GM19328 (cell line): ENCODE measurements around the gene AP1S3.
A peak's percentile ranks its signal among the peaks of the same experiment; 100 is the strongest.
"Not testable (repeated sequence)": the region's sequence is repeated elsewhere in the genome, so short reads cannot be mapped to it uniquely, and the experiment has no call there.

Experiments
- ATAC-seq: cut with Tn5 transposase; IDR thresholded peaks from one replicate; pipeline ENCODE4 v1.9.1; 2021; ENCODE audit warnings: mild to moderate bottlenecking, moderate library complexity; ENCODE audit not compliant: unreplicated experiment

AP1S3 gene

DNA sequence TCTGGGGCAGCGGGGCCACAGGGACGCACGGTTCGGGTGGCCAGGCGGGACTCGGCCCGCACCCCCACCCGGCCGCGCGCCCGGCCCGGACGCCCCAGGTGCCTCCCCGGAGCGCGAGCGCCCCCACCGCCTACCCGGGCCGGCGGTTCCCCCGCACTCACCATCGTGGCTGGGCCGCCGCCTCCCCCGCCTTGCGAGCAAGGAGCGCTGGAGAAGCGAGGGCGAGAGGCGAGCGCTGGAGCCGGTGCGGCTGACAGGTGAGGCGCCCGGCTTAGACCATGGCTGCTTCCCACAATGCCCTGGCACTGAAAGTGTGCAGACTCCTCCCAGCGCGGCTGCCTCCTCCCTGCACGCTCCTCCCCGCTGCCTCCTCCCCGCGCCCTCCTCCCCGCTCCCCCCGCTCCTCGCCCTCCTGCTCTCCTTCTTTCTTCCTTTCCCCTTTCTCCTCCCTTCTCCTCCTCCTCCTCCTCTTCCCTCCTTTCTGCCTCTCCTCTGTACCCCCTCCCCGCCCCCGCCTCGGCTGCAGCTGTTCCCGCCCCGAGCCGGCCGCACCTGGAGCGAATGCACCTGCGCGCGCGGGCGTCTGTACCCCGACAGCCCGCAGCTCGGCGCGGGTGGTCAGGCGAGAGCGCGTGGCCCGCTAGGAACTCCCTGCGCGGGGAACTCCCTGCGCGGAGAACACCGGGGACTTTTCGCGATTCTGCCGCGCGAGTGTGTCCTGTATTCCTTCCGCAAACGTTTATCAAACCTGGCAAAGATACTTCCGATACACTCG is at the start of gene AP1S3:
Gene AP1S3 (minus strand): TSS at position 296 of the 775 bp plus-strand sequence. CDS start 132 bp downstream, at position 164.
- ATAC-seq = peak; percentile 61

DNA sequence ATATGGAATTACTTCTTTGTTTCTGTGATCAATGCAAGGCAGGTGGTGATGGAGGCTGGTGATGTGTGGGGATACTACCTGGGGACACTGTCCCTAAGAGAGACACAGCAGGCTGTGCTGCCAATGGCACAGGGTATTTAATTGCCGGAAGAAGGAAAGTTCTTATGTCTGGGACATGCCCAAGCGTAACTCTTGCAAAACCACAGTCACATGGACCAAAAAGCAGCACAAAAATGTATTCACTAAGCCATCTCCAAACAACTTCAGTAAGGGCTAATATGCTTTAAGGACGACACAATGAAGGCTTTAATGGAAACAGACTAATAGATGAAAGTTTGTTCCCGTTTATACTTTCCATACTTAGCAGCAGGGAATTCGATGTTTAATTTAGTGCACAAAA is 49.7 kb upstream of the AP1S3 start:
- ATAC-seq = no peak

DNA sequence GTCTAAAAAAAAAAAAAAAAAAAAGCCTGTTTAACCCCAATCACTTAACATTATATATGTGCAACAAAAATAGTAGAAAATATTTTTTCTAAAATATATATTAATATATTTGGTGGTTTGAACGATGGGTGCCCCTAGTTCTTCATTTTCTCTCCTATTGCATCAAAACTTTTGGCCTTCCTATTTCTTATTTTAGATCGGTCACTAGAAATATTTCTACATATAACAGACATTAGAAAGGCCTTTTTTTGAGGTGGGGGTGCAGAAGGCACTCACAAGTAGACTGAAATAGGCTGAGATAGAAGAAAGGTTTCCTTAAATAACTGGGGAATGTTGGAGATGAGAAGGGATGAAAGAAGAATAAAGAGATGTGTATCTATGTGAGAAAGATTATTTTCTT is 49.3 kb upstream of the AP1S3 start:
- ATAC-seq = no peak

DNA sequence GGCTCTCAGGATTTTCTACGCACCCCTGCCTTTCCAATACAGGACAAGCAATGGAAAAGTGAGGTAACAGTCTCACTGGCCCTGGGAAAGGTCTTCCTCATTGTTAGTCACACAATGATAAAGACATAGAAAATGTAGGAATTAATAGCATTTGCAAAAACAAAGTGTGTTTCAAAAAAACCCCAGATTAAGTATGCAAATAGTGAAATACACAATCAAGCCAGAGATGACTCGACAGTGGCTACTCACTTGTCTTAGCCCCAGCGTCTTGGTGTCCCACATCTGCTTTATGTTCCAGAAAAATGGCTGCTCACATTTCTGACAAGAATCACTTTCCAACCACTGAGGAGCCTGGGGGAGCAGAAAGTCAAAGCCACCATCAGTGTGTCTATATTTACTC is 47.0 kb upstream of the AP1S3 start:
- peak; percentile 91 for ATAC-seq

DNA sequence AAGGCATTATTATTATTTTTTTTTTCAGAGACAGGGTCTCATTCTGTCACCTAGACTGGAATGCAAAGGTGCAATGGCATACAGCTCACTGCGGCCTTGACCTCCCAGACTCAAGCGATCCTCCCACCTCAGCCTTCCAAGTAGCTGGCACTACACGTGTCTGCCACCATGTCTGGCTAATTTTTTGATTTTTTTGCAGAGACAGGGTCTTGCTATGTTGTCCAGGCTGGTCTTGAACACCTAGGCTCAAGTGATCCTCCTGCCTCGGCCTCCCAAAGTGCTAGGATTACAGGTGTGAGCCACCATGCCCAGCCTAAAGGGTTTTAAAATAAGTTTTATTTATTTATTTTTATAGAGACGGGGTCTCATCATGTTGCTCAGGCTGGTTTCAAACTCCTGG is 45.3 kb upstream of the AP1S3 start:
- ATAC-seq = no peak

DNA sequence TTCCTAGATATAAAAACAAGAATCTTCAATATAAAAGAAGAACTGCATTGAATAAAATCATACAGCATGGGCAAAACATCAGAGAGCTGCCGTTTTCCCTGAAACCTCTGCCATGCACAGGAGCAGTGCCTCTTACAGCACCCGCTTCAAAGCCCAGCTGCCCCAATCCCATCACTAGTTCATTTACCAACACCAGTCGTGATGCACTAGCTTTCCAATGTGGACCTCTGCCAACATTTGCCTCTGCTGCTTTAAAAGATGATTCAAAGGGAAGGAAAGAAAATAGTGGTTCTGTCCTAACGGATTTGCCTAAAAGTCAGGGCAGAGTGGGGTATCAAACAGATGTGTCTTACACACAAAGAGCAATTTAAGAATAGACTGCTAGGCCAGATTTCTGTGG is 43.4 kb upstream of the AP1S3 start:
- no peak for ATAC-seq

DNA sequence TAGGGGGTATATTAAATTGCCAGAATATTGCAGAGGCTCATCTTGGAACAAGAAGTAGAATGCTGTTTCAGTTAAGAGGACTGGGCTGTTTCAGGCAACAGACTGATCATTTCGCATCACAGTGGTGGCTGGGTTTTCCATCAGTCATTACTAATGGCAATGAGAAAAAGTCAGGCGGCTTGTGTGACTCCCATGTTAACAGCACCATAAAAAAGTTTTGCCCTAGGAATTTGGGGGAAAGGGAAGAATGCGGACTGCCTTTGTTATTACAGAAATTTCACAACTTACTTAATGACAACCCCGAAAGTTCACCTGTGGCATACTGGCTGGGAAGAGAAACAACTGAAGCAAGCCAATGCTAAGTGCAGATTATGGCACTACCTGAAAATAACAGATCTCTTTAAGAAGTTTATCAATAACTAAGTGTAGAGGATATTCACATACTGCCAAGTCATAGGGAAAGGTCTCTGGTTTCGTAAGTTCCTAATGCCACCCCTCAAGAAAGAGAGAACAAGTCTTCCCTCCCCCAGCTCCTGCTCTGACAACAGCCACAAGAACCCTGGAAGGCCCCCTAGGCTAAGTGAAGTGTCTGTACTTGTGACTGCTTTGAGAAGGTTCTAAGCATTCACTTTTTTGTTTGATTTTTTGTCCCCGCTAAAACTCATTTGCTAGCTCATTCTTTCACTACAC is 40.5 kb upstream of the AP1S3 start:
- no peak for ATAC-seq

DNA sequence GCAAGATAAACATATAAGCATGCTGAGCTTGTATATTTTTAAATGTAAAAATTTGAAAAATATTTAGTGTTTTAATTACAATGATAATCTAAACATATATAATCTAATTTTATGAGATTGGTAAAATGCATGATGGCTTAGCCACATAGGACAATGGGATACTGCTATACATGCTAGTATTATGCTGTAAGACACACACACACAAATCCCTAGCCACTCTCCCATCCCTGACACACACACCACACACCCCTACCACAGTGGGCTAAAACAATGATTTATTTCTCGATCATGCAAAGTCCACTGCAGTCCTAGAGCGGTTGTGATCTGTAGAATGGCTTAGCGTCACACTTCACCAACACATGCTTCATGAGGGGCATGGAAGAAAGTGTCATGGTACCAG is 36.3 kb upstream of the AP1S3 start:
- ATAC-seq = no peak

DNA sequence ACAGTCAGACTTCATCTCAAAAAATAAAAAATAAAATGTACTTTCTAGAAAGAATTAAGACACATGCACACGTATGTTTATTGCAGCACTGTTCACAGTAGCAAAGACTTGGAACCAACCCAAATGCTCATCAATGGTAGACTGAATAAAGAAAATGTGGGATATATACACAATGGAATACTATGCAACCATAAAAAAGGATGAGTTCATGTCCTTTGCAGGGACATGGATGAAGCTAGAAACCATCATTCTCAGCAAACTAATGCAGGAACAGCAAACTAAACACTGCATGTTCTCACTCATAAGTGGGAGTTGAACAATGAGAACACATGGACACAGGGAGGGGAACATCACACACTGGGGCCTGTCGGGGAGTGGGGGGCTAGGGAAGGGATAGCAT is 35.4 kb upstream of the AP1S3 start:
- ATAC-seq = not testable (repeated sequence)

DNA sequence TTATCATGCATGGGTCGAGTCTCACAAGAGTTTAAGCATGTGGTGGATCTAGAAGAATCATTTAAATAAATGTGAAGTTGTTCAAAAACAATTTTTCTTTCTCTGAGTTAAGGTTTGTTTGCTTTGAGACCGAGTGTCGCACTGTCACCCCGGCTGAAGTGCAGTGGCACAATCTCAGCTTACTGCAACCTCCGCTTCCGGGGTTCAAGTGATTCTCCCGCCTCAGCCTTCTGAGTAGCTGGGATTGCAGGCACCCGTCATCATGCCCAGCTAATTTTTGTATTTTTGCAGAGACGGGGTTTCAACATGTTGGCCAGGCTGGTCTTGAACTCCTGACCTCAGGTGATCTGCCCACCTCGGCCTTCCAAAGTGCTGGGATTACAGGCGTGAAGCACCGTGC is 34.3 kb upstream of the AP1S3 start:
- ATAC-seq = not testable (repeated sequence)

DNA sequence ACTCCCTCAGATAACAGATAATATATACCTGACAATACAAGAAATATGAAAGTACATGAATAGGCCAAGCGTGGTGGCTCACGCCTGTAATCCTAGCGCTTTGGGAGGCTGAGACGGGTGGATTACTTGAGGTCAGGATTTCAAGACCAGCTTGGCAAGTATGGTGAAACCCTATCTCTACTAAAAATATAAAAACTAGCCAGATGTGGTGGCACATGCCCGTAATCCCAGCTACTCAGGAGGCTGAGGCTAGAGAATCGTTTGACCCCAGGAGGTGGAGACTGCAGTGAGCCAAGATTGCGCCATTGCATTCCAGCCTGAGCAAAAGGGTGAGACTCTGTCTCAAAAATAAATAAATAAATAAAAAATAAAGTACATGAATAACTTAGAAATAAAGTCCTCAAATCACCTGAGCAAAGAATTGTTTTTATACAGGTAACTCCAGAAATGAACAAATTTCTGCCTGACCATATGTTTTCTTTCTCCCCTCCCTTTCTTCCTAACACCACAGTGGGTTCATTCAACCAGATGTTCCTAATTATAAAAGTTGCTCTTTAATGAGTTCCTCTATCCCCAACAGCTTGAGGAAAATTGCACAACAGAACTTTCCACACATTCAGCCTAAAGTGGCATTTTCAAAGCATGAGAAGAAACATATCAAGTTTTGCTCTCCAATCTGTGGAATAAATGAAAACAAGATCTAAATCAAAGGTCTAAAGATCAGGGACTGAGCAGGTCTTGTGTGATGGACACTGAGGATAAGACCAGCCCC is 33.6 kb upstream of the AP1S3 start:
- no peak for ATAC-seq

DNA sequence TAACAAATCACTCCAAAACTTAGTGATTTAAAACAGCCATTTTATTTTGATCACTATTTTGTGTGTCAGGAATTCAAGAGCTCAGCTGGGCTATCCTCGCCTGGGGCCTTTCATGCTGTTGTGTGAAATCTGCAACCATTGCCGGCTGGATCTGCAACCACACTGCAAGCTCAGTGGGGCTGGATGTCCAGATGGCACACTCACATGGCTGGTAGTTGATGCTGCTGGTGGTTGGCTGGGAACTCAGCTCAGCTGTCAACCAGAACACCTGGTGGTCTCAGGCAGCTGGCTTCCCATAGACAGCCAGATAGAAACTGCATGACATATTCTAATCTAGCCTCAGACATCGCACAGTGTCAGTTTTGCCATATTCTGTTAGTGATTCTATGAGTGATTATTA is 30.6 kb upstream of the AP1S3 start:
- ATAC-seq = peak; percentile 66

DNA sequence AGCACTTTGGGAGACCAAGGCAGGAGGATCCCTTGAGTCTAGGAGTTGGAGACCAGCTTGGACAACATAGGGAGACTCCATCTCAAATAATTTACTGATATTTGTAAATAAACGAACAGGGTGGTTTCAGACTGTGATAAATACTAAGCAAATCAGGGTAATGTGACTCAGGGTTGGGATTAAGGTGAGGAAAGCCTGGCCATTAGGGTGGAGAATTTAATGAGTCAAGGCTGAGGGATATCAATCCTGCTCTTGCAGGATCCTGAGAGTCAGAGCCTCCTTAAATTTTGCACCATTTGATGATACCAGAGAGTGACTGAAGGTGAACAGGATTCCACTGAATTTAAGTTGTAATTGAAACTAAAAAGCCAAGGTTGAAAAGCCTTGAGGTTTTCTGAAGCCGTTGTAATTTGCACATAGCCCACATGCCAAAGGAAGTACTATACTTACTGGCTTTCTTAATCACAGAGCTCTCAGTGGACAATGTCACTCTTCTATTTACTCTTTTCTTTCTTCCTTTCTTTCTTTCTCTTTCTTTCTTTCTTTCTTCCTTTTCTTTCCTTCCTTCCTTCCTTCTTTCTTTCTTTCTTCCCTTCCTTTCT is 28.6 kb upstream of the AP1S3 start:
- ATAC-seq = peak; percentile 44

DNA sequence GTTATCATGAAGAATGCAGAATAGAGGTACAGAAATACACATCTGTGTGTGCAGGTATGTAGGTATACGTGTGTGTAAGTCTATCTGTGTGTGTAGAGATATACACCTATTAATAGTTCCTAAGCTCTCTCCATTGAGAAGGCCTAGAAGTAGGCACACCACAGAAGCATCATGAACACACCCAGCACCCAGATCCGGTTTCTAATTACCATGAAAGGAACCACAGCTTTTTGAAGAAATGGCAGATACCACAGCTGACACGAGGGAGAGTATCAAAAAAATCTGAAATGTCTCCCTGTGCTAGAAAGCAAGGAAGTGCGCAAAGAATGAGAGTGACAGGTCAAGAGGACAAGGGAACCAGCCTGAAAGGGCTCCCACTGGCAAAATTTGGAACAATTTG is 27.7 kb upstream of the AP1S3 start:
- ATAC-seq = peak; percentile 40

DNA sequence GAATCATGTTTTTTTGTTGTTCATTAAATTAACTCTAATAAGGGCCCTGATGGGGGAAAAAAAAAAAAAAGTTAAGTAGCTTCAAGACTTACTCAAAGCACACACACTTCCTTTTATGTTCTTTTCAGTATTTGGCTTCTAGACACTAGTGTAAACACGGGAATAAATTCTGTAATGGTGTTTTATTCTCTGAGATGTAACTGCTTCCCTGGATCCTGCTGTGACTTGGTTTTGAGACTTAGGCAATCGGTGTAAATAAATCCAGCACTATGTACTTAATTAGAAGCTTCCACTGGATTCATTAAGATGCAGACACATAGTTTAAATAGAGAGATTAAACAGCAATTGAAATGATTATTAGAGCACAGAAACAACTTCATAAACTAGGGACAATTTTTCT is 26.1 kb upstream of the AP1S3 start:
- ATAC-seq = no peak

DNA sequence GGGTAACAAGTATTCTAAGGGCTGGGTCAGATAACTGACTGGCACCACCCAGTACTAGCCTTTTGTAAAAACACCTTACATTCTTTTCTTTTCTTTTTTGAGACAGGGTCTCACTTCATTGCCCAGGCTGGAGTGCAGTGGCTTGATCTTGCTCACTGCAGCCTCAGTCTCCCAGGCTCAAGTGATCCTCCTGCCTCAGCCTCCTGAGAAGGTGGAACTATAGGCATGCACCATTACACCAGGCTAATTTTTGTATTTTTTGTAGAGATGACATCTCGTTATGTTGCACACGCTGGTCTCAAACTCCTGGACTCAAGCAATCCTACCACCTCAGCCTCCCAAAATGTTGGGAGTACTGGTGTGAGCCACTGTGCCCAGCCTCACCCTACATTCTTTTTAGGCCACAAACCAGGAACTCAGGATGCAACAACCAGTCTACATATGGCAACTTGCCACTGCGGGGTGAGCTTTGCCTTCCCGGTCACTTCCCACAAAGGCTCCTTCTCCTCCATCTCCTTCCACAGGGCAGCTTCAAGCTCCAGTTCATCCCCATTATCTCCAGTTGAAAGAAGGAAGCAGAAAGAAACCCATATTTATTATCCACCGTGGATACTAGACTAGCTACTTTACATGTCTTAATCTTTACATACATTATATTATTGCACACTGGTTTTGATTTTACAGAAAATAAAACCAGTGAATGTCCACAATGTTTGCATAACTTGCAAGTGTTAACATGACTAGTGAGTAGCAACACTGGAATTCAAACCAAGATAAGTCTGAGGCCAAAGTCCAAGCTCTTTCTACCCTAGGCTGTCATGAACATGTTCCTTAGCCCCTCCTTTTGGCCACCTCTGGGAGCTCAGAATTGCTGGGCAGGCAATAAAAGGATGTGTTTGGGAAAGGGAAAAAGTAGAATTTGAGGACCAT is 23.7 kb upstream of the AP1S3 start:
- no peak for ATAC-seq

DNA sequence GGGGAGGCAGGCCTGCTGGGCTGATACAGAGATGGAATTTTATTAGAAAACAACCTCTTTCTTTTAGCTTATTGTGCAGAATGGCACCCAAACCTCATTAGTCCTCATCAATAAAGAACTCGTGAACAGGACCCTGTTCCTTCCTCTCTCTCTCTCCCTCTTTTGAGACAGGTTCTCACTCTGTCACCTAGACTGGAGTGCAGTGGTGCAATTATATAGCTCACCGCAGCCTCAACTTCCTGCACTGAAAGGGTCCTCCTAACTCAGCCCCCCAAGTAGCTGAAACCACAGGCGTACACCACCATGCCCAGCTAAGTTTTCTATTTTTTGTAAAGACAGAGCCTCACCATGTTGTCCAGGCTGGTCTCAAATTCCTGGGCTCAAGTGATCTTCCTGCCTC is 21.7 kb upstream of the AP1S3 start:
- no peak for ATAC-seq

DNA sequence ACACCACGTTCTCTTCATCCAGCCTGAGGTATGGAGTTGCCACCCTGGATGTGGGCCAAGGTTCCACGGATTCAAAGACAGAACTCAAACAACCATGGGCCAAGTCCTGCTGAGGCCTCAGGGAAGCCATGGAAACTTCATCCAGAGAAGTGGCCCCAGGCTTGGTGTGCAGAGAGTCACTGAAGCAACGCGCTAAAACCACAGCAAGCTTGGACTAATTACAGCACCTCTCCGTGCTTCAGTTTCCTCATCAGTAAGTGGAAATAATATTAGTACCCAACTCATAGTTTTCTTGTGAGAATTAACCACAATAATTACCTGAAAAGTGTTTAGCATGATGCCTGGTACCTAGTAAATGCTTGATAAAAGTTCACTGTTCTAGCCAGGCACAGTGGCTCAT is 19.2 kb upstream of the AP1S3 start:
- peak; percentile 53 for ATAC-seq

DNA sequence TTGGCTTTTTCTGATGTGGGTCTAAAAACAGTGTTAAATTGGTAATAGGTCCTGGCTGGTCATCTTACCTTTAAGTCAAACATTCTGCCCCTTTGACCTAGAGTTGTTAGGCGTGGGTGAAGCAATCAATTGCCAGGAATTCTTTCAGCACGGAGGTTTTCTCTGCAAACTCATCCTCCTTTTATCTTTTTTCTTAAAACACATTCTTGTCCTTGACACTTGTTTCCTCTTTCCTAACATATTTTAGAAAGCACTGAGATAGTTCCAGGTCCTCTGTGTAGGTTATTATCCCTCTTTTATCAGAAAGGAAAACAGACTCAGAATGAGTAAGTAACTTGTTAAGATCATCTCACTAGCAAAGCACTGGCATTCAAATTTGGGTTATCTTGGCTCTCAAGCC is 18.6 kb upstream of the AP1S3 start:
- no peak for ATAC-seq

DNA sequence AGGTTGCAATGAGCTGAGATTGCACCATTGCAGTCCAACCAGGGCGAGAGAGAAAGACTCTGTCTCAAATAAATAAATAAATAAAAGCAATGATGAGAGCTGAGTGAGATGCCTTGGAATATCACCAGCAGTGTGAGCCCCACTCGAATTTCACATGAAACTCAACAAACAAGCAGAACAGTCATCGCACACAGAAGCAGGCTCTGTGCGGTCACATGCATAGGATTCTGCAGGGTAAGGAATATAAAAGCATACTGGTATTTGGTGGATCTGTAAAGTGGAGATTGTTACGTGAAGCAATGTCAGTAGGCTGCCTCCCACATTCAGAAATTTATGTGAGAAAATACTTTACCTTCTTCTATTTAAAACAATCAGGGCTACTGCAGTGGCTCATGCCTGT is 18.0 kb upstream of the AP1S3 start:
- no peak for ATAC-seq
